ENCODE measurements around the gene CEP164.

CEP164 gene

DNA sequence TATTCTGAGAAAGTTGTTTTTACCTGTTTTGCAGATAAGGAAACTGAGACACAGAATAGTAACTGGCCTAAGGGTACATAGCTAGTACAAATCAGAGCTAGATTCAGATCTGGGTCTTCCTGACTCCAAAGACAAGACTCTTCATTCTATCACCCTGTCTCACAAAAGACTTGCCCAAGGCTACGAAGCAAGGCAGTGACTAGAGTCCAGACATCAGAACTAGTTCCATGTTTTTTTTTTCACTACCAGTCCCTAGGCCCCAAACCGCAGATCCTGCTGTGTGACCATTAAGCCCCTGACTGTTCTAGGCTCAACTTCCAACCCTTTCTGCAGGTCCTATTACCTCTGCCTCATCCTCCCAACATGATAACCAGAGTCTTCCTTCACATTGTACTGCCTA lies 35.0 kb upstream of the CEP164 start:
- H3K36me3 ChIP-seq (ENCODE audit: insufficient read depth, low read length), result peaks cover 52% of the 10 kb centered on the region
- no peaks in the 10 kb centered on the region for H3K9me3 ChIP-seq (ENCODE audit: low read length)
- H3K9ac ChIP-seq (ENCODE audit: low read length), result no peak overlapping the region
- H3K4me1 ChIP-seq (ENCODE audit: insufficient read depth, low read length), result no peaks in the 10 kb centered on the region
- H3K27me3 ChIP-seq (ENCODE audit: control insufficient read depth in 1 of 2, insufficient read depth in 2 of 2, low read length in 2 of 2), result no peaks in the 10 kb centered on the region
- H3K4me3 ChIP-seq (ENCODE audit: low read depth in 1 of 2, low read length in 2 of 2), result no peak overlapping the region
- no peak overlapping the region for H3K27ac ChIP-seq (ENCODE audit: low read depth, low read length)

DNA sequence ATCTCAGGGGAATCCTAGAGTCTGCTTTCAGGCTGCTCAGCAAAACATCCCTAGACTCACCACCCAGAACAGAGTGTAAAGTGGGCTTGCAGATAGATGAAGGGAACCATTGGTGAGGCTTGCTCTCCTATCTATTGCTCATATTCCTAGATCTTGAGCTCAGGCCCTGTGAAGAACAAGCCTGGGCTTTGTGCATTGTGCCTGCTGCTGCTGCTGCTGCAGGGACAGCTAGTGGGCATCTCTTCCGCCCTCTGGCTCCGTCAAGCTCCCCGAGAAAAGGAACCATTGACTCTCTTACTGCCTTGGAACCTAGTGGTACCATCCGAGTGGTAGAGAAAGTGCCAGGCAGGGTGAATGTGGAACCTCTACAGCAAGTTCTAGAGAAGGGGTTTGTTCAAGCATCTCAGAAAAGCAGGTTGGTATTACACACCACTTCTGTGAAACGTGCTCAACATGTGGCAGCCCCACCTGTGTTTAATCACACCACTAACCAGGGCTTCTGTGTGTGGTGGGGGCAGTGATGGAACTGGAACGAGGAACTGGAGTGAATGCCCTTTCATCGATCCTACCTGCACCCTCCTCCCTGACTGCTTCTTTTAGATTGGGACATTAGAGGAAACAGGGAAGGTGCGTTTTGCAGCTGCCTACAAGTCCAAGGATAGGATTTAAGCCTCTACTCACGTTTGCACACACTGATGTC lies 32.1 kb upstream of the CEP164 start:
- H3K27ac ChIP-seq (ENCODE audit: low read depth, low read length), result no peak overlapping the region
- H3K4me3 ChIP-seq (ENCODE audit: low read depth in 1 of 2, low read length in 2 of 2), result no peak overlapping the region
- no peaks in the 10 kb centered on the region for H3K9me3 ChIP-seq (ENCODE audit: low read length)
- H3K9ac ChIP-seq (ENCODE audit: low read length), result no peak overlapping the region
- H3K36me3 ChIP-seq (ENCODE audit: insufficient read depth, low read length), result peaks cover 25% of the 10 kb centered on the region
- H3K27me3 ChIP-seq (ENCODE audit: control insufficient read depth in 1 of 2, insufficient read depth in 2 of 2, low read length in 2 of 2), result no peaks in the 10 kb centered on the region
- peaks cover 2% of the 10 kb centered on the region for H3K4me1 ChIP-seq (ENCODE audit: insufficient read depth, low read length)

DNA sequence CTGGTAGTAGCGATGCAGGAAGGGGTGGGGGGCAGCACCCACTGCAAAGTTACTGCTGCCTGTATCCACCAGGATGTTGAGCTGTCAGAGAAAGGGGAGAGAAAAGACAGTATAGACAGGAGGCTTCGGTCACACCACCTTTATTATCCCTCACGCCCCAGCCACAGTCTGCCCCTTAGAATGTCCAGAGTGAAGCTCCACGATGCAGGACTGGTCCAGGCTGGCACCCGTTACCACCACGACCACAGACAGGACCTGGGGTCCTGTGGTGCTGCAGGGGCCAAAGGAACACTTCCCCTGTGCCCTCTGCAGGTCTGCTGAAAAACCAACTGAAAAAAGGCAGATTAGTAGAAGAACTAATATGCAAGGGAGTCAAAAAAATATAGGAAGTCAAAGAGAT lies 30.8 kb upstream of the CEP164 start:
- Histone ChIP-seq H3K27ac (ENCODE audit: low read depth, low read length) (no peak overlapping the region), H3K36me3 (ENCODE audit: insufficient read depth, low read length) (peaks cover 14% of the 10 kb centered on the region), H3K27me3 (ENCODE audit: control insufficient read depth in 1 of 2, insufficient read depth in 2 of 2, low read length in 2 of 2) (no peaks in the 10 kb centered on the region), H3K4me1 (ENCODE audit: insufficient read depth, low read length) (peaks cover 4% of the 10 kb centered on the region), H3K4me3 (ENCODE audit: low read depth in 1 of 2, low read length in 2 of 2) (no peak overlapping the region), H3K9ac (ENCODE audit: low read length) (no peak overlapping the region), H3K9me3 (ENCODE audit: low read length) (no peaks in the 10 kb centered on the region)

DNA sequence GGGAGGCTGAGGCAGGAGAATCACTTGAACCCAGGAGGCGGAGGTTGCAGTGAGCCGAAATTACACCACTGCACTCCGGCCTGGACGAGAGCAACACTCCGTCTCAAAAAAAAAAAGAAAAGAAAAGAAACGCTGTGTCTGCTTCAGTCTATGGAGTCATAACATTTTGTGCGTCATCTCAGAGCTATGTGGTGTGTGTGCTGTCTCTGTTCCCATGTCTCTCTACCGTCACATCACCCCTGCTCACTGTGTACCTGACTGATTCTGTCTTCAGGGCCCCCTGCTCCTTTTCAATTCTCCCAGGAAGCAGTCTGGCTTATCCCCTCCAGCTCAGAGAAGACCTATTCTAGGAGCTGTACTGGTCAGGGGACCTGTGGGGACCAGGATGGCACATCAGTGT lies 29.5 kb upstream of the CEP164 start:
- Histone ChIP-seq H3K27me3 (ENCODE audit: control insufficient read depth in 1 of 2, insufficient read depth in 2 of 2, low read length in 2 of 2) (no peaks in the 10 kb centered on the region), H3K9me3 (ENCODE audit: low read length) (no peaks in the 10 kb centered on the region), H3K4me1 (ENCODE audit: insufficient read depth, low read length) (peaks cover 4% of the 10 kb centered on the region), H3K36me3 (ENCODE audit: insufficient read depth, low read length) (peaks cover 4% of the 10 kb centered on the region), H3K4me3 (ENCODE audit: low read depth in 1 of 2, low read length in 2 of 2) (no peak overlapping the region), H3K27ac (ENCODE audit: low read depth, low read length) (no peak overlapping the region), H3K9ac (ENCODE audit: low read length) (no peak overlapping the region)

DNA sequence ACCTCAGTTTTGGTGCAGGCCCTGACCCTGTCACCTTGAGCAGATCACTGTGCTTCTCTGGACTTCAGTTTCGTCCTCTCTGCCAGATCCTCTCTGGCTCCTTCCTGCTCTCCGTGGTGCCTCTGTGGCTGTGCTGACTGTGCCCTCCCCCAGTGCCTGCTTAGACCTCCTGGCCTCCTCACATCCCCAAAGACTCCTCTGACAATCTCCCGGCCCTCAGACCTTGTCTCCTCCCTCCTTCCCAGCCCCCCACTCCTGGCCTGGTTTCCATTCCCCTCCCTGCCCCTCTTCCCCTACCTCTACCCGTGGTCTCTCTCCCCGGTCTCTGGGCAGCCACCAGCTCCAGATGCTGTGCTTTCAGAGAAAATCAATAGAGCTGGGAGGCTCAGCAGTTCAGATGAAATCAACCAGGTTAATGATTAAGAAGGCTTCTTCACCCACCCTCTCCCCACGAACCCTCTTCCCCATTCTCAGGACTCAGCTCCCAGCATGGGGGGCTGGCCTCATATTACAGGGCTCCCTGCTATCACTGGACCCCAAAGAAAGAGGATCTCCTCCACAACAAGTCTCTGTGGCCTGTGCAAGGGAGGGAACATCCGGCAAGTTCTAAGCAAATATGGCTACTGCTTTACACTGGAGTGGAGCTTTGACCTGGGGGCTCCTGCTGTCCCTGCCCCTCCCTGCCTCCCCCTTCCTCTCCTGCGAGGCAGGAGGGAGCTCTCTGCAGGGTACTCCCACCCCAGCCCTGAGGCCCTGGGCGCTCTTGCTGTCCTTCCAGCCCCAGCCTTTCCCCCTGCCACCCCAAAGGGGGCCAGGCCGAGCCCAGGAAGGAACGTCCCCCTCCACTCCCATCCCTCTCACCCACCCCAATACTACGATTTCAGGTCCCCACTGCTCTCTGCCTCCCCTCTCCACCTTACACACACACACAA lies 28.0 kb upstream of the CEP164 start:
- no peak overlapping the region for H3K9ac ChIP-seq (ENCODE audit: low read length)
- peak overlapping the region in 1 of 2 donors; percentile 20 for H3K4me3 ChIP-seq (ENCODE audit: low read depth in 1 of 2, low read length in 2 of 2)
- H3K4me1 ChIP-seq (ENCODE audit: insufficient read depth, low read length), result peaks cover 4% of the 10 kb centered on the region

DNA sequence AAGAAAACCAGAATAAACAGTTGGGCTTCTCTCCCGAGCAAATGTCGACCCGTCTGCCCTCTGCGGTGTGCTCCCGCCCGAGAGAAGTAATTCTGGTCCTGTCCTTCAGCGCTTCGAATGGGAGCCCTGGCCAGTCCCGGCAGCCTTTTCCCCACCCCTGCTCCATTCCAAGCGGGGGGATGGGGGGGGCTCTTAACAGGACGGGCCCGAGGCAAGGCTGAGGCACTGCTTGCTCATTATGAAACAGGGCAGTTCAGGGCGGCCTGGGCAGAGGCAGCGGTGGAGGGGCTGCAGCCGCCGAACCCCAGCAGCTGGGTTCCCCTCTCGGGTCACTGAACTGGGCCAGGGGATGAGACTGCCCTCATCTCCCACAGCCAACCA lies 27.4 kb upstream of the CEP164 start:
- peaks cover 4% of the 10 kb centered on the region for H3K4me1 ChIP-seq (ENCODE audit: insufficient read depth, low read length)
- peak overlapping the region in 1 of 2 donors; percentile 20 for H3K4me3 ChIP-seq (ENCODE audit: low read depth in 1 of 2, low read length in 2 of 2)
- no peaks in the 10 kb centered on the region for H3K27me3 ChIP-seq (ENCODE audit: control insufficient read depth in 1 of 2, insufficient read depth in 2 of 2, low read length in 2 of 2)
- no peak overlapping the region for H3K27ac ChIP-seq (ENCODE audit: low read depth, low read length)
- no peaks in the 10 kb centered on the region for H3K9me3 ChIP-seq (ENCODE audit: low read length)
- H3K9ac ChIP-seq (ENCODE audit: low read length), result no peak overlapping the region
- no peaks in the 10 kb centered on the region for H3K36me3 ChIP-seq (ENCODE audit: insufficient read depth, low read length)

More for the DNA sequence above, 28.0 kb upstream of the CEP164 start:
- Histone ChIP-seq H3K27ac (ENCODE audit: low read depth, low read length) (no peak overlapping the region), H3K9me3 (ENCODE audit: low read length) (no peaks in the 10 kb centered on the region), H3K36me3 (ENCODE audit: insufficient read depth, low read length) (no peaks in the 10 kb centered on the region), H3K27me3 (ENCODE audit: control insufficient read depth in 1 of 2, insufficient read depth in 2 of 2, low read length in 2 of 2) (no peaks in the 10 kb centered on the region)

DNA sequence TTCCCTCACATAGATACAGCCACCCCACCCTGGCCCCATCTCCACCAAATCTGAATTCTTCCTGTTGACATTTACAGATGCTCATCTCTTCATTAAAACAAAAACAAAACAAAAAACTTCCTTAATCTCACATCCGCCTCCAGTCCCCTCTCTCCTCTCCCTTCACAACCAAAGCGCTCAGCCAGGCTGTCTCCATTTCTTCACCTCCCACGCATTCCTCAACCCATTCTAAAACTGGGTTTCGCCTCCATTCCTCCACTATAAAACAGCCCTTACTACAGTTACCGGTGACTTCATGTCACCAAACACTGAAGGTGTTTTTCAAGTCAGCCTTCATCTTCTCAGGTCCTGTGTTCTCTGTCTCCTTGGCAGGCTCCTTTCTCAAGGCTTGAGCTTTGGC lies 26.9 kb upstream of the CEP164 start:
- H3K36me3 ChIP-seq (ENCODE audit: insufficient read depth, low read length), result no peaks in the 10 kb centered on the region
- H3K4me3 ChIP-seq (ENCODE audit: low read depth in 1 of 2, low read length in 2 of 2), result no peak overlapping the region
- H3K9me3 ChIP-seq (ENCODE audit: low read length), result no peaks in the 10 kb centered on the region
- no peak overlapping the region for H3K27ac ChIP-seq (ENCODE audit: low read depth, low read length)
- no peaks in the 10 kb centered on the region for H3K27me3 ChIP-seq (ENCODE audit: control insufficient read depth in 1 of 2, insufficient read depth in 2 of 2, low read length in 2 of 2)
- no peak overlapping the region for H3K9ac ChIP-seq (ENCODE audit: low read length)
- H3K4me1 ChIP-seq (ENCODE audit: insufficient read depth, low read length), result peaks cover 4% of the 10 kb centered on the region

DNA sequence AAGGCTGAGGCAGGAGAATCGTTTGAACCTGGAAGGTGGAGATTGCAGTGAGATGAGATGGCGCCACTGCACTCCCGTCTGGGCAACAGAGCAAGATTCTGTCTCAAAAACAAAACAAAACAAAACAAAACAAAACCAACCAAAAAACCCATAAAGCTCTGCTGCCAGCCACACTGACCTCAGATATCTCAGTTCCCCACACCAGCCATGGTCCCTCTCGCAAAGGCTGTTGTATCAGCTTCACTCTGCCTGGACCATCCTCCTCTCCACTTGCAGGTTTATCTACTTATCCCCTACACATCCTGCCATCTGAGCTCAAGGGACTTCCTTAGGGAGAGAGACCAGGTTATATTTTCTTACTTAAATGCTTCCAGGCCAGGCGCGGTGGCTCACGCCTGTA lies 25.4 kb upstream of the CEP164 start:
- Histone ChIP-seq H3K4me1 (ENCODE audit: insufficient read depth, low read length) (peaks cover 4% of the 10 kb centered on the region), H3K27me3 (ENCODE audit: control insufficient read depth in 1 of 2, insufficient read depth in 2 of 2, low read length in 2 of 2) (no peaks in the 10 kb centered on the region), H3K9ac (ENCODE audit: low read length) (no peak overlapping the region), H3K9me3 (ENCODE audit: low read length) (no peaks in the 10 kb centered on the region), H3K36me3 (ENCODE audit: insufficient read depth, low read length) (no peaks in the 10 kb centered on the region), H3K27ac (ENCODE audit: low read depth, low read length) (no peak overlapping the region), H3K4me3 (ENCODE audit: low read depth in 1 of 2, low read length in 2 of 2) (no peak overlapping the region)

DNA sequence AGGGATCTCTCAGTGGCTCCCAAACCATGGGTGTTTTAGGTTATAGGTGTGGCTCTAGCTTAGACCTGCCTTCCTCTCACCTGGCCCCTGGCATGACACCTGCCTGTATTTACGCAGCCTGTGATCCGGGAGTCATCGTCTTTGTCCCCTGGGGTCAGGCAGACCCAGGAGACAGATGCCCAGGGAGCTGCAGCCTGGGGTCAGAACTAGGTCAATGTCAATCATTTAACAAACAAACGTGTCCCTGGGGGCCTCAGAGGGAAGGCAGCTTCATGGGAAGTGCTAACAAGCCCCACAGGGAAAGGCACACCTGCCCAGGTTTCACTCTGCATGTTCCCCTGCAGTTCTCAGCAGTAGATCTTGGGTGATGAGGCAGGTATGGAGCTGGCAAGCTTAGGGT lies 24.6 kb upstream of the CEP164 start:
- Histone ChIP-seq H3K4me3 (ENCODE audit: low read depth in 1 of 2, low read length in 2 of 2) (no peak overlapping the region), H3K4me1 (ENCODE audit: insufficient read depth, low read length) (peaks cover 4% of the 10 kb centered on the region), H3K27ac (ENCODE audit: low read depth, low read length) (no peak overlapping the region), H3K9me3 (ENCODE audit: low read length) (no peaks in the 10 kb centered on the region), H3K27me3 (ENCODE audit: control insufficient read depth in 1 of 2, insufficient read depth in 2 of 2, low read length in 2 of 2) (no peaks in the 10 kb centered on the region), H3K9ac (ENCODE audit: low read length) (no peak overlapping the region), H3K36me3 (ENCODE audit: insufficient read depth, low read length) (no peaks in the 10 kb centered on the region)

DNA sequence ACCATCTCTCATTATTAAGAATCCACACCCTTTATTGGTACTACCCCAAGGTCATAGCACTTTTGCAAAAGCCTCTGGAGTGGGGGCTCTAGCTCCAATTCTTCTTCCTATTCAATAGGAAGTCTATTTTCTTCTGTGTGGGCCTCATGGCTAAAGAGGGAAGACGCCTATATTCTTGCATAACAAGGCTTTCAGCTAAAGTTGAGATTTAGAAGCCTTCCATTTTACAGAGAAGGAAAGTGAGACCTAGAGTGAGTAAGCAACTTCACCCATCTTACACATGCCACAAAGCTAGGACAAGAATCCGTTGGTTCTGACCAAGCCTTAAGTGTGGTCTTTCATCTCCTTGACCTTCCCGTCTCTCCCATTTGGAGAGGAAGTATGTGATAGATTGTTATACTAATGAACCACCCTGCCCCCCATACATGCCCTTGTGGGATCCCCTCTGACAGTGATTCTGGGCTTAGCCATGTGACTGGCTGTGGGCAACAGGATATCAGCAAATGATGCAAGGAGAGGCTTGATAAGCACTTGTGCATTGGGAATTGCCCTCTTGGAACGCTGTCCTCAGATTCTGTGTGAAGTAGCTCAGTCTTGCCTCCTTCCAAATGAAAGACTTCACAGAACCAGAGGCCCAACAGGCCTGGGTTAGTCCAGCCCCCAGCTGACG lies 23.9 kb upstream of the CEP164 start:
- Histone ChIP-seq H3K4me3 (ENCODE audit: low read depth in 1 of 2, low read length in 2 of 2) (no peak overlapping the region), H3K27me3 (ENCODE audit: control insufficient read depth in 1 of 2, insufficient read depth in 2 of 2, low read length in 2 of 2) (no peaks in the 10 kb centered on the region), H3K27ac (ENCODE audit: low read depth, low read length) (no peak overlapping the region), H3K9me3 (ENCODE audit: low read length) (no peaks in the 10 kb centered on the region), H3K9ac (ENCODE audit: low read length) (no peak overlapping the region), H3K36me3 (ENCODE audit: insufficient read depth, low read length) (no peaks in the 10 kb centered on the region), H3K4me1 (ENCODE audit: insufficient read depth, low read length) (peaks cover 4% of the 10 kb centered on the region)

DNA sequence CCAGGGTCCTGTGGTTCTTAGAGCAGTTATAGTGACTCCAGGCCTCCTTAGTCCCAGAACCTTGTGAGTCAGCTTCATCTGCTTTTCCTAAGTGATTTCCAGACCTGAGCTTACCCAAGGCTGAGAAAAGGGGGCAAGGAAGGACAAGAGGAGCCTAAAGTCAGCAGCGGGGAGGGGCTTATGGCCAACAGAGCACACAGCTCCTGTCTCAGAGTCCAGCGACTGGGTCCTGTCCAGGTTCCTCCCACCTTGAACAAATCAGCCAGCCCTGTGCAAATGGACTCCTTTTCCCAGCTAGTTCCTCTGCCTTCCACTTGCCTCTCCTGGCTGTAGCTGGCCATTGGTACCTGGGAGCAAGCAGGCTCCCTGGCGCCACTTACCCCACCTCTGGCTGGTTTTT lies 22.5 kb upstream of the CEP164 start:
- Histone ChIP-seq H3K9me3 (ENCODE audit: low read length) (no peaks in the 10 kb centered on the region), H3K36me3 (ENCODE audit: insufficient read depth, low read length) (no peaks in the 10 kb centered on the region), H3K4me1 (ENCODE audit: insufficient read depth, low read length) (peaks cover 4% of the 10 kb centered on the region), H3K4me3 (ENCODE audit: low read depth in 1 of 2, low read length in 2 of 2) (no peak overlapping the region), H3K9ac (ENCODE audit: low read length) (no peak overlapping the region), H3K27me3 (ENCODE audit: control insufficient read depth in 1 of 2, insufficient read depth in 2 of 2, low read length in 2 of 2) (no peaks in the 10 kb centered on the region), H3K27ac (ENCODE audit: low read depth, low read length) (no peak overlapping the region)
